SH-SY5Y (cell line): Measurements from ENCODE around the gene GRK6.

ENCODE experiments used
- GATA2 ChIP-seq: IDR thresholded peaks from 2 replicates; pipeline ENCODE4 v1.6.1; 2011; ENCODE audit warnings: mild to moderate bottlenecking, low read depth, low read length
- GATA3 ChIP-seq: IDR thresholded peaks from 2 replicates; pipeline ENCODE4 v1.6.1; 2011; ENCODE audit warnings: low read depth, mild to moderate bottlenecking, low read length, moderate library complexity

DNA sequence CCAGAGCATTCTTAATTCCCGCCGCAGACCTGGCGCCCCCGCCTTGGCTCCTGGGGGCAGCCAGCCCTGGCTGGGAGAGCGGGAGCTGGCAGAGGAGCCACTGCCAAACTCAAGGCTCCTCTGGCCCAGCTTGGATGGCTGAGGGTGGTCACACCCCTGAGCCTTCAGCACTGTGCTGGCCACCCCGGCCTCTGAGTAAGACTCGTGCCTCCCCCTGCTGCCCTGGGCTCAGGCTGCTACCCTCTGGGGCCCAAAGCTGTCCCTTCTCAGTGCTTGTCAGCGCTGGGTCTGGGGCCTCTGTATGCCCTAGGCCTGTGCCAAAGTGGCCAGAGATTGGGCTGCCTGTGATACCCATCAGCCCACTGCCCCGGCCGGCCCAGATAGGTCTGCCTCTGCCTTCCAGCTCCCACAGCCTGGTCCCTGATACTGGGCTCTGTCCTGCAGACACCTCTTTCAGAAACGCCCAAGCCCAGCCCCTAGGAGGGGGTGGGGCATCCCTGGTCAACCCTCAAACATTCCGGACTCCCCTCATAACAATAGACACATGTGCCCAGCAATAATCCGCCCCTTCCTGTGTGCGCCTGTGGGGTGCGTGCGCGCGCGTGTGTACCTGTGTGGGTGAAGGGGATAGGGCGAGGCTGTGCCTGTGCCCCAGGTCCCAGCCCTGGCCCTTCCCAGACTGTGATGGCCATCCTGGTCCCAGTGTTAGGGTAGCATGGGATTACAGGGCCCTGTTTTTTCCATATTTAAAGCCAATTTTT, 15.8 kb downstream of the GRK6 start:
- TF ChIP-seq GATA2 = no peak
- no peak for TF ChIP-seq GATA3
